ENCODE measurements around the gene CCNB1. TPM values are rescaled to one million over a fixed set of nuclear protein-coding genes. Genes with fewer than 3 reads are reported as not detected.
"Not testable (repeated sequence)": the region's sequence is repeated elsewhere in the genome, so short reads cannot be mapped to it uniquely, and the experiment has no call there.

CCNB1 gene
- total RNA-seq, 1 experiment from 2014 or later = 120 TPM

DNA sequence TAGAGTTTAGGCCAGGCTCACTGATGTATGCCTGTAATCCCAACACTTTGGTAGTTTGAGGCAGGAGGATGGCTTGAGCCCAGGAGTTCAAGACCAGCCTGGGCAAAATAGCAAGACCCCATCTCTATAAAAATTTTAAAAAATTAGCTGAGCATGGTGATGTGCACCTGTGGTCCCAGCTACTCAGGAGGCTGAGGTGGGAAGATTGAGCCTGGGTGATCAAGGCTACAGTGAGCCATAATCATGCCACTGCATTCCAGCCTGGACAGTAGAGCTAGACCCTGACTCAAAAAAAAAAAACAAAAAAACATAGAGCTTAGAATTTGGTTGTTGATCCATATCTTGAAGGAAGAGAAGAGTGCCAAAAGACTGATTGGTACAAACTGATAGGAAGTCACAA is 53.0 kb downstream of the CCNB1 start:
- peaks cover 13% of the 10 kb centered on the region for H3K36me3 Mint-ChIP-seq (ENCODE audit: insufficient read depth, unreplicated experiment)
- intact Hi-C loops (cut with micrococcal nuclease) = no loop called here
- BruUV-seq (replicated peaks) = no TSS peak
- H3K4me1 Mint-ChIP-seq (ENCODE audit: insufficient read depth, unreplicated experiment) = peaks cover 11% of the 10 kb centered on the region
- no peaks in the 10 kb centered on the region for H3K27me3 Mint-ChIP-seq (ENCODE audit: insufficient read depth, unreplicated experiment)
- H3K4me3 Mint-ChIP-seq (ENCODE audit: unreplicated experiment) = no peak overlapping the region
- H3K9me3 Mint-ChIP-seq (ENCODE audit: unreplicated experiment) = no peaks in the 10 kb centered on the region
- H3K27ac Mint-ChIP-seq (ENCODE audit: low read depth, unreplicated experiment) = no peak overlapping the region
- CTCF ChIA-PET = no interaction called here
- TF ChIP-seq CTCF (IDR thresholded peaks at IDR 0.05; ENCODE audit: unreplicated experiment) = no peak
- DNase-seq (ENCODE audit: unreplicated experiment) = no peak
- POLR2A ChIA-PET = interaction anchor here (1.2 to 4.5 kb wide), 4 partner anchors 10 to 30 kb away, joined by 3 to 63 read pairs (median 6); partner anchors contain the start of genes CDK7 and CENPH

DNA sequence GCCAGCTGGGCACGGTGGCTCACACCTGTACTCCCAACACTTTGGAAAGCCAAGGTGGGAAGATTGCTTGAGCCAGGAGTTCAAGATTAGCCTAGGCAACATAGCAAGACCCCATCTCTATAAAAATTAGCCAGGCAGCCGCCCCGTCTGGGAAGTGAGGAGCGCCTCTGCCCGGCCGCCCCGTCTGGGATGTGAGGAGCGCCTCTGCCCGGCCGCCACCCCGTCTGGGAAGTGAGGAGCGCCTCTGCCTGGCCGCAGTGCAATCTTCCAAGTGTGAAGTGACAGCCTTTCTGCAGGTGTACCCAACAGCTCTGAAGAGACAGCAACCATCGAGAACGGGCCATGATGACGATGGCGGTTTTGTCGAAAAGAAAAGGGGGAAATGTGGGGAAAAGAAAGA is 53.4 kb downstream of the CCNB1 start:
- CTCF ChIA-PET; intact Hi-C loops (cut with micrococcal nuclease): not testable (repeated sequence)

GRCh38 chr5:69220833-69221232 is 53.9 kb downstream of the CCNB1 start:
- POLR2A ChIA-PET = interaction anchor here (2.1 to 4.5 kb wide), 2 partner anchors 13 to 14 kb away, joined by 10 to 63 read pairs; partner anchors contain the start of gene CDK7
- H3K4me3 Mint-ChIP-seq (ENCODE audit: unreplicated experiment); DNase-seq (ENCODE audit: unreplicated experiment); intact Hi-C loops (cut with micrococcal nuclease); BruUV-seq (replicated peaks); H3K27me3 Mint-ChIP-seq (ENCODE audit: insufficient read depth, unreplicated experiment); CTCF ChIA-PET; H3K9me3 Mint-ChIP-seq (ENCODE audit: unreplicated experiment); H3K27ac Mint-ChIP-seq (ENCODE audit: low read depth, unreplicated experiment): not testable (repeated sequence)
- Mint-ChIP-seq H3K36me3 (ENCODE audit: insufficient read depth, unreplicated experiment) (peaks cover 22% of the 10 kb centered on the region), H3K4me1 (ENCODE audit: insufficient read depth, unreplicated experiment) (peaks cover 11% of the 10 kb centered on the region)

More for the DNA sequence above, 53.4 kb downstream of the CCNB1 start:
- not testable (repeated sequence) for H3K27me3 Mint-ChIP-seq (ENCODE audit: insufficient read depth, unreplicated experiment); H3K27ac Mint-ChIP-seq (ENCODE audit: low read depth, unreplicated experiment); BruUV-seq (replicated peaks); H3K4me3 Mint-ChIP-seq (ENCODE audit: unreplicated experiment); DNase-seq (ENCODE audit: unreplicated experiment); H3K9me3 Mint-ChIP-seq (ENCODE audit: unreplicated experiment)
- peaks cover 17% of the 10 kb centered on the region for H3K36me3 Mint-ChIP-seq (ENCODE audit: insufficient read depth, unreplicated experiment)
- POLR2A ChIA-PET = interaction anchor here (1.2 to 4.5 kb wide), 4 partner anchors 10 to 31 kb away, joined by 3 to 63 read pairs (median 6); partner anchors contain the start of genes CDK7 and CENPH
- peaks cover 11% of the 10 kb centered on the region for H3K4me1 Mint-ChIP-seq (ENCODE audit: insufficient read depth, unreplicated experiment)

- TF ChIP-seq CTCF (IDR thresholded peaks at IDR 0.05; ENCODE audit: unreplicated experiment) = no peak
- H3K9me3 Mint-ChIP-seq (ENCODE audit: unreplicated experiment) = no peaks in the 10 kb centered on the region
- peaks cover 29% of the 10 kb centered on the region for H3K36me3 Mint-ChIP-seq (ENCODE audit: insufficient read depth, unreplicated experiment)
- no TSS peak for BruUV-seq (replicated peaks)
- intact Hi-C loops (cut with micrococcal nuclease) = no loop called here
- peaks cover 6% of the 10 kb centered on the region for H3K4me1 Mint-ChIP-seq (ENCODE audit: insufficient read depth, unreplicated experiment)
- no peak overlapping the region for H3K27ac Mint-ChIP-seq (ENCODE audit: low read depth, unreplicated experiment)
- ChIA-PET POLR2A (no interaction called here), CTCF (interaction anchor here (0.9 kb wide), 1 partner anchor 182 kb away, joined by 4 read pairs; no protein-coding TSS in a partner anchor)
- DNase-seq (ENCODE audit: unreplicated experiment) = no peak
- no peak overlapping the region for H3K4me3 Mint-ChIP-seq (ENCODE audit: unreplicated experiment)
- no peaks in the 10 kb centered on the region for H3K27me3 Mint-ChIP-seq (ENCODE audit: insufficient read depth, unreplicated experiment)
Observed at GRCh38 chr5:69224520-69224919, 57.6 kb downstream of the CCNB1 start.

- Mint-ChIP-seq H3K9me3 (ENCODE audit: unreplicated experiment) (no peaks in the 10 kb centered on the region), H3K4me1 (ENCODE audit: insufficient read depth, unreplicated experiment) (peaks cover 6% of the 10 kb centered on the region), H3K27ac (ENCODE audit: low read depth, unreplicated experiment) (no peak overlapping the region), H3K4me3 (ENCODE audit: unreplicated experiment) (no peak overlapping the region), H3K36me3 (ENCODE audit: insufficient read depth, unreplicated experiment) (peaks cover 34% of the 10 kb centered on the region), H3K27me3 (ENCODE audit: insufficient read depth, unreplicated experiment) (no peaks in the 10 kb centered on the region)
- no peak for DNase-seq (ENCODE audit: unreplicated experiment)
- TF ChIP-seq CTCF (IDR thresholded peaks at IDR 0.05; ENCODE audit: unreplicated experiment) = no peak
- intact Hi-C loops (cut with micrococcal nuclease) = no loop called here
- CTCF ChIA-PET = no interaction called here
- POLR2A ChIA-PET = interaction anchor here (1.0 kb wide), 1 partner anchor 8 kb away, joined by 4 read pairs; a partner anchor contains a TSS
- no TSS peak for BruUV-seq (replicated peaks)
Observed at GRCh38 chr5:69225860-69226259, 58.9 kb downstream of the CCNB1 start.

Other genes starting within 250 kb of the CCNB1 start
- 61.8 and 73.8 TPM in 2 replicates for gene SLC30A5, start 73.1 kb upstream of the CCNB1 start, total RNA-seq (2022)
- gene CENPH, start 22.4 kb downstream of the CCNB1 start, total RNA-seq (2022) = 14.1 and 21.9 TPM in 2 replicates
- 43.7 and 48.5 TPM in 2 replicates for gene CDK7, start 67.7 kb downstream of the CCNB1 start, total RNA-seq (2022)
- 7.0 and 11.9 TPM in 2 replicates for gene CCDC125, start 165.7 kb downstream of the CCNB1 start, total RNA-seq (2022)
- gene AK6, start 202.4 kb downstream of the CCNB1 start, total RNA-seq (2022) = 52.4 and 64.3 TPM in 2 replicates
- 116 and 149 TPM in 2 replicates for gene TAF9, start 202.4 kb downstream of the CCNB1 start, total RNA-seq (2022)
- gene RAD17, start 202.7 kb downstream of the CCNB1 start, total RNA-seq (2022) = 21.9 and 25.9 TPM in 2 replicates
- gene MARVELD2, start 248.0 kb downstream of the CCNB1 start, total RNA-seq (2022) = 19.4 and 21.8 TPM in 2 replicates

Data from MCF 10A (cell line).